Measurements from ENCODE around the gene RAD51B.

- no peak for TF ChIP-seq CHD2 (IDR thresholded peaks at IDR 0.05; ENCODE audit: low read depth, low read length)
- no peak for TF ChIP-seq REST (IDR thresholded peaks at IDR 0.05; ENCODE audit: borderline replicate concordance)
- TF ChIP-seq REST (CRISPR knock-in tag; IDR thresholded peaks at IDR 0.05; ENCODE audit: low read depth): no peak
- no peak for TF ChIP-seq FOXA1 (IDR thresholded peaks at IDR 0.05; ENCODE audit: borderline replicate concordance)
- TF ChIP-seq SMC3 (conservative IDR thresholded peaks at IDR 0.05; ENCODE audit: insufficient read depth, low read depth, low read length): no peak
- TF ChIP-seq SP2 (IDR thresholded peaks at IDR 0.05; ENCODE audit: extremely low read depth, low read depth, low read length, poor library complexity, severe bottlenecking): no peak
- TF ChIP-seq HSF4 (CRISPR knock-in tag; IDR thresholded peaks at IDR 0.05; ENCODE audit: borderline replicate concordance): no peak
- TF ChIP-seq TFE3 (CRISPR knock-in tag; IDR thresholded peaks at IDR 0.05): no peak
- TF ChIP-seq FOXJ3 (CRISPR knock-in tag; IDR thresholded peaks at IDR 0.05): no peak
- no peak for TF ChIP-seq NFYB (IDR thresholded peaks at IDR 0.05; ENCODE audit: extremely low read depth, insufficient read length)
- TF ChIP-seq ZBTB17 (CRISPR knock-in tag; IDR thresholded peaks at IDR 0.05): no peak
- TF ChIP-seq E2F5 (CRISPR knock-in tag; IDR thresholded peaks at IDR 0.05): no peak
- TF ChIP-seq ZNF124 (CRISPR knock-in tag; IDR thresholded peaks at IDR 0.05): no peak
- TF ChIP-seq ZBTB26 (CRISPR knock-in tag; IDR thresholded peaks at IDR 0.05): no peak
- TF ChIP-seq STAT5B (CRISPR knock-in tag; IDR thresholded peaks at IDR 0.05): no peak
These were observed 921.4 kb downstream of the RAD51B start for GRCh38 chr14:68740788-68741476.

Measured in K562 (cell line).